GM18505 (cell line): ENCODE data around the gene EIF4B.

Experiments used
- ATAC-seq: cut with Tn5 transposase; IDR thresholded peaks from one replicate; pipeline ENCODE4 v1.9.1; 2021; ENCODE audit not compliant: unreplicated experiment
- POLR2A ChIP-seq: IDR thresholded peaks from 4 replicates; pipeline ENCODE4 v1.6.1; 2011; ENCODE audit warnings: borderline replicate concordance; ENCODE audit not compliant: insufficient read depth, insufficient read length; ENCODE audit errors: extremely low read depth

Gene EIF4B

GRCh38 chr12:53069621-53070410 lies 63.6 kb downstream of the EIF4B start:
- TF ChIP-seq POLR2A = no peak
- ATAC-seq = no peak

- ATAC-seq = no peak
- TF ChIP-seq POLR2A = no peak
These were observed 64.7 kb downstream of the EIF4B start for GRCh38 chr12:53070877-53071492.

GRCh38 chr12:53071591-53072551 lies 65.6 kb downstream of the EIF4B start:
- no peak for ATAC-seq
- TF ChIP-seq POLR2A = no peak

GRCh38 chr12:53073881-53074280 lies 67.6 kb downstream of the EIF4B start:
- no peak for ATAC-seq
- TF ChIP-seq POLR2A = no peak

- no peak for TF ChIP-seq POLR2A
- ATAC-seq = no peak
These were observed 68.2 kb downstream of the EIF4B start for GRCh38 chr12:53074283-53074998.

- TF ChIP-seq POLR2A = no peak
- no peak for ATAC-seq
These were observed 68.7 kb downstream of the EIF4B start for GRCh38 chr12:53074999-53075370.

- TF ChIP-seq POLR2A = no peak
- ATAC-seq = no peak
These were observed 70.2 kb downstream of the EIF4B start for GRCh38 chr12:53076461-53076860.

GRCh38 chr12:53077030-53077429 lies 70.8 kb downstream of the EIF4B start:
- no peak for TF ChIP-seq POLR2A
- ATAC-seq = no peak

- TF ChIP-seq POLR2A = no peak
- peak; percentile 26 for ATAC-seq
These were observed 72.4 kb downstream of the EIF4B start for GRCh38 chr12:53078425-53079225.

GRCh38 chr12:53079226-53080117 lies 73.2 kb downstream of the EIF4B start, which contains the start of gene SPRYD3:
SPRYD3 (minus strand) TSS chr12:53079390; CDS start chr12:53079333, 57 bp downstream.
- TF ChIP-seq POLR2A = peak; percentile 97
- ATAC-seq = peak; percentile 96

GRCh38 chr12:53082637-53083175 lies 76.5 kb downstream of the EIF4B start:
- no peak for TF ChIP-seq POLR2A
- ATAC-seq = no peak
